HepG2 (cell line): Measurements from ENCODE around the gene MTG1. TPM values are rescaled to one million over a fixed set of nuclear protein-coding genes. Genes with fewer than 3 reads are reported as not detected.
A peak's percentile ranks its signal among the peaks of the same experiment; 100 is the strongest.

Source experiments
- ATAC-seq: fragments of 200-7000 bp; cut with Tn5 transposase; 3 replicates; pipeline ENCODE4 v1.9.1; 2020; ENCODE audit warnings: mild to moderate bottlenecking, moderate library complexity
- BruUV-seq: library from RNA; stranded (reverse); fragments of 400-500 nt; replicated peaks from 2 replicates; lab custom pipeline; 2021; lab: Mats Ljungman, UMichigan
- CTCF ChIA-PET: fragments of 300-600 bp; formaldehyde crosslinking; extraction: SDS; loops from one replicate; lab custom pipeline; 2021; ENCODE audit warnings: low total read pairs, inconsistent platforms, low intra/inter-chr PET ratio; lab: Yijun Ruan, JAX
- POLR2A ChIA-PET: fragments of 350-600 bp; sonication (Branson Sonifier 250); formaldehyde crosslinking; loops from one replicate; lab custom pipeline; 2020; ENCODE audit warnings: antibody characterized with exemption, inconsistent platforms; lab: Yijun Ruan, JAX
- DNase-seq: peaks from one replicate; pipeline ENCODE4 v3.0.0-alpha.2; 2015; ENCODE audit warnings: low spot score
- FAIRE-seq: peaks from 3 replicates; lab custom pipeline; 2011; peaks lifted over from hg19 to GRCh38; lab: Jason Lieb, UNC
- H2AFZ ChIP-seq: one replicate; pipeline ENCODE4 v1.6.1; 2011; ENCODE audit warnings: low read length, inconsistent platforms
- H3K27ac ChIP-seq: fragments of 300-600 bp; 3 replicates; pipeline ENCODE4 v1.8.0; 2011; ENCODE audit warnings: mixed run types, mild to moderate bottlenecking, mixed read lengths, low read length, inconsistent platforms; ENCODE audit not compliant: insufficient read depth; ENCODE audit errors: extremely low read length
- H3K27me3 ChIP-seq, 2 experiments: fragments of 200-600 bp in 1 of 2; 2 replicates in 1 of 2; 3 replicates in 1 of 2; pipeline versions ENCODE4 v1.6.0 to v1.8.0; 2011; ENCODE audit warnings: low read length in 2 of 2, mild to moderate bottlenecking in 2 of 2, moderate library complexity in 2 of 2, inconsistent platforms in 1 of 2; ENCODE audit not compliant: insufficient read depth in 2 of 2, control insufficient read depth in 1 of 2
- H3K36me3 ChIP-seq, 2 experiments: fragments of 200-600 bp in 1 of 2; replicated peaks in 1 of 2; 2 replicates in 1 of 2; 3 replicates in 1 of 2; pipeline versions ENCODE4 v1.5.1 to v1.8.0; 2011; ENCODE audit warnings: low read length in 2 of 2, inconsistent platforms in 1 of 2; ENCODE audit not compliant: insufficient read depth in 2 of 2, control insufficient read depth in 1 of 2
- H3K4me1 ChIP-seq: 2 replicates; pipeline ENCODE4 v1.5.1; 2012; ENCODE audit warnings: low read length, inconsistent platforms; ENCODE audit not compliant: insufficient read depth
- H3K4me2 ChIP-seq: 2 replicates; pipeline ENCODE4 v1.6.0; 2011; ENCODE audit warnings: low read depth, low read length, inconsistent platforms
- H3K4me3 ChIP-seq, 3 experiments: fragments of 200-600 bp in 1 of 3; sonication (generic), shearing (Covaris generic) in 1 of 3; replicated peaks in 1 of 3; 2 replicates each; pipeline ENCODE4 v1.5.1; 2011 to 2016; ENCODE audit warnings: low read length in 3 of 3, inconsistent platforms in 2 of 3, low read depth in 2 of 3, mild to moderate bottlenecking in 2 of 3, control low read depth in 1 of 3, mixed read lengths in 1 of 3; ENCODE audit not compliant: insufficient read depth in 1 of 3
- H3K79me2 ChIP-seq: one replicate; pipeline ENCODE4 v1.6.1; 2011; ENCODE audit warnings: low read length, inconsistent platforms; ENCODE audit not compliant: insufficient read depth
- H3K9ac ChIP-seq: 2 replicates; pipeline ENCODE4 v1.6.0; 2011; ENCODE audit warnings: mild to moderate bottlenecking, low read depth, low read length, inconsistent platforms; ENCODE audit not compliant: insufficient read depth
- H3K9me3 ChIP-seq: 2 replicates; pipeline ENCODE4 v1.5.1; 2012; ENCODE audit warnings: mild to moderate bottlenecking, low read length
- H4K20me1 ChIP-seq: 2 replicates; pipeline ENCODE4 v1.6.0; 2011; ENCODE audit warnings: inconsistent platforms, mild to moderate bottlenecking, low read length, moderate library complexity; ENCODE audit not compliant: insufficient read depth
- ATF7-NPFF ChIP-seq: sonication (generic); formaldehyde crosslinking; IDR thresholded peaks from 2 replicates; pipeline ENCODE4 v1.8.1; 2023; ENCODE audit warnings: mild to moderate bottlenecking, low read depth, missing genetic modification reagents, moderate library complexity
- MEIS1 ChIP-seq: sonication (generic); formaldehyde crosslinking; IDR thresholded peaks from 2 replicates; pipeline ENCODE4 v1.9.0; 2021; ENCODE audit warnings: mild to moderate bottlenecking, missing genetic modification reagents, moderate library complexity, borderline replicate concordance
- NFKB2 ChIP-seq: sonication (generic); formaldehyde crosslinking; IDR thresholded peaks from 2 replicates; pipeline ENCODE4 v1.4.0; 2020; ENCODE audit warnings: missing genetic modification reagents, borderline replicate concordance
- TAF1 ChIP-seq: sonication (generic); formaldehyde crosslinking; IDR thresholded peaks from 2 replicates; pipeline ENCODE4 v1.4.0; 2020; ENCODE audit warnings: missing genetic modification reagents
- ZMAT3 ChIP-seq: sonication (generic); formaldehyde crosslinking; conservative IDR thresholded peaks from 2 replicates; pipeline ENCODE4 v1.7.0; 2021; ENCODE audit warnings: missing genetic modification reagents
- ZNF800 ChIP-seq: sonication (generic); formaldehyde crosslinking; IDR thresholded peaks from 2 replicates; pipeline ENCODE4 v1.4.0; 2020; ENCODE audit warnings: missing genetic modification reagents
- WGBS: methylation state at CpG from one replicate; pipeline ENCODE4 v1.1.6; 2017; ENCODE audit warnings: low lambda C conversion rate; 5-methylcytosine and 5-hydroxymethylcytosine counted together
- in situ Hi-C: cut with HindIII; loops from 2 replicates; pipeline ENCODE4 v1.10.0; 2017; ENCODE audit warnings: low pct_unique_long_range_greater_than_20kb; ENCODE audit not compliant: extremely low pct_ligation_motif_present
- intact Hi-C: fragments of 100-400 bp; cut with micrococcal nuclease; formaldehyde crosslinking; loops from one replicate; pipeline ENCODE4 v1.10.0; 2022; ENCODE audit not compliant: unreplicated experiment
- polyA plus RNA-seq, 8 experiments: library from polyadenylated mRNA; depleted of rRNA in 3 of 8; stranded (reverse) in 7 of 8; unstranded in 1 of 8; fragments of >200 nt; fragmentation: Illumina TruSeq in 4 of 8; extraction: Trizol in 4 of 8; gene quantifications; 2 replicates each; pipeline versions ENCODE4 v1.2.1 to v1.2.3, GENCODE V29; 2011 to 2016; ENCODE audit warnings: low read depth in 4 of 8, missing spikeins in 1 of 8, mixed read lengths in 1 of 8; ENCODE audit not compliant: insufficient read depth in 1 of 8
- total RNA-seq, 5 experiments: library from RNA; depleted of rRNA; stranded (reverse); fragments of >200 nt; fragmentation: Illumina TruSeq; extraction: Trizol; gene quantifications; 2 replicates each; pipeline ENCODE4 v1.2.3, GENCODE V29; 2016; ENCODE audit warnings: low read depth in 1 of 5
- TF ChIP-seq, protein P1 (sequence below): sonication (generic); formaldehyde crosslinking; IDR thresholded peaks from 2 replicates; pipeline ENCODE4 v1.8.1; 2023; ENCODE audit warnings: mild to moderate bottlenecking, missing genetic modification reagents
- TF ChIP-seq, protein P2 (sequence below): sonication (generic); formaldehyde crosslinking; IDR thresholded peaks from 2 replicates; pipeline ENCODE4 v1.4.0; 2020; ENCODE audit warnings: mild to moderate bottlenecking, missing genetic modification reagents
- TF ChIP-seq, protein P3 (sequence below): sonication (generic); formaldehyde crosslinking; IDR thresholded peaks from 2 replicates; pipeline ENCODE4 v1.4.0; 2020; ENCODE audit warnings: low read depth, mild to moderate bottlenecking, missing genetic modification reagents

Gene MTG1
- total and polyA plus RNA-seq, 2 of the 13 experiments (the other 11 are each of a cell fraction or from before 2014, with no cell fraction given): 42.0 to 103 TPM

- peak overlapping the region; percentile 74 for H3K9ac ChIP-seq
- peaks cover 12% of the 10 kb centered on the region for H3K79me2 ChIP-seq
- CTCF ChIA-PET: no interaction called here
- H3K4me3 ChIP-seq: peak overlapping the region; percentile 53 to 81 (median 73)
- in situ Hi-C loops: no loop called here
- POLR2A ChIA-PET: interaction anchor here (1.1 to 5.8 kb wide), 10 partner anchors 9 to 35 kb away, joined by 3 to 124 read pairs (median 14); partner anchors contain the start of genes ECHS1, MTG1, PAOX and PRAP1
- no peak overlapping the region for H2AFZ ChIP-seq
- no peaks in the 10 kb centered on the region for H3K27me3 ChIP-seq
- H3K27ac ChIP-seq: peak overlapping the region; percentile 86
- 0 out of 2 replicates have a peak, but pooled peaks cover 5% of the 10 kb centered on the region for H4K20me1 ChIP-seq
- FAIRE-seq: no peak
- no peak for DNase-seq
- H3K4me1 ChIP-seq: peaks cover 38% of the 10 kb centered on the region
- TF ChIP-seq, protein P1, sequence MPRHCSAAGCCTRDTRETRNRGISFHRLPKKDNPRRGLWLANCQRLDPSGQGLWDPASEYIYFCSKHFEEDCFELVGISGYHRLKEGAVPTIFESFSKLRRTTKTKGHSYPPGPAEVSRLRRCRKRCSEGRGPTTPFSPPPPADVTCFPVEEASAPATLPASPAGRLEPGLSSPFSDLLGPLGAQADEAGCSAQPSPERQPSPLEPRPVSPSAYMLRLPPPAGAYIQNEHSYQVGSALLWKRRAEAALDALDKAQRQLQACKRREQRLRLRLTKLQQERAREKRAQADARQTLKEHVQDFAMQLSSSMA (CRISPR knock-in tag): peak; percentile 53; the same call in 1 of the 2 replicates
- TF ChIP-seq, protein P2, sequence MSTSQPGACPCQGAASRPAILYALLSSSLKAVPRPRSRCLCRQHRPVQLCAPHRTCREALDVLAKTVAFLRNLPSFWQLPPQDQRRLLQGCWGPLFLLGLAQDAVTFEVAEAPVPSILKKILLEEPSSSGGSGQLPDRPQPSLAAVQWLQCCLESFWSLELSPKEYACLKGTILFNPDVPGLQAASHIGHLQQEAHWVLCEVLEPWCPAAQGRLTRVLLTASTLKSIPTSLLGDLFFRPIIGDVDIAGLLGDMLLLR: no peak
- TF ChIP-seq, protein P3, sequence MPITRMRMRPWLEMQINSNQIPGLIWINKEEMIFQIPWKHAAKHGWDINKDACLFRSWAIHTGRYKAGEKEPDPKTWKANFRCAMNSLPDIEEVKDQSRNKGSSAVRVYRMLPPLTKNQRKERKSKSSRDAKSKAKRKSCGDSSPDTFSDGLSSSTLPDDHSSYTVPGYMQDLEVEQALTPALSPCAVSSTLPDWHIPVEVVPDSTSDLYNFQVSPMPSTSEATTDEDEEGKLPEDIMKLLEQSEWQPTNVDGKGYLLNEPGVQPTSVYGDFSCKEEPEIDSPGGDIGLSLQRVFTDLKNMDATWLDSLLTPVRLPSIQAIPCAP (CRISPR knock-in tag): no peak
- TF ChIP-seq MEIS1 (CRISPR knock-in tag): 0 out of 2 replicates have a peak, but pooled peaks have one; percentile 3
- 0 out of 2 replicates have a peak, but pooled peaks have one; percentile 2 for TF ChIP-seq ZMAT3 (CRISPR knock-in tag)
- no peak for TF ChIP-seq ATF7-NPFF (CRISPR knock-in tag)
- TF ChIP-seq NFKB2 (CRISPR knock-in tag): 0 out of 2 replicates have a peak, but pooled peaks have one; percentile 8
- 0 out of 2 replicates have a peak, but pooled peaks have one; percentile 0 for TF ChIP-seq ZNF800 (CRISPR knock-in tag)
- TF ChIP-seq TAF1: peak; percentile 17; the same call in 1 of the 2 replicates
- 3% methylated on average over 7 of the region's 11 CpGs for WGBS
- BruUV-seq: no TSS peak
- peak overlapping the region; percentile 95 for H3K4me2 ChIP-seq
- intact Hi-C loops: loop anchor here (2.0 kb wide), 1 partner anchor 14 kb away; the partner anchor contains the start of gene ECHS1
- H3K9me3 ChIP-seq: no peaks in the 10 kb centered on the region
- ATAC-seq: peak; percentile 9
- H3K36me3 ChIP-seq: peaks cover 8 to 30% of the 10 kb centered on the region in 2 experiments; a peak in 4 of 5 replicates
These were observed 35.0 kb upstream of the MTG1 start for GRCh38 chr10:133358925-133359310.
